ENCODE results near the gene JMJD4. TPM values are rescaled to one million over a fixed set of nuclear protein-coding genes. Genes with fewer than 3 reads are reported as not detected.
"Not testable (repeated sequence)": the region's sequence is repeated elsewhere in the genome, so short reads cannot be mapped to it uniquely, and the experiment has no call there.

Gene JMJD4
- total RNA-seq, 1 experiment from 2014 or later = 24.4 TPM

DNA sequence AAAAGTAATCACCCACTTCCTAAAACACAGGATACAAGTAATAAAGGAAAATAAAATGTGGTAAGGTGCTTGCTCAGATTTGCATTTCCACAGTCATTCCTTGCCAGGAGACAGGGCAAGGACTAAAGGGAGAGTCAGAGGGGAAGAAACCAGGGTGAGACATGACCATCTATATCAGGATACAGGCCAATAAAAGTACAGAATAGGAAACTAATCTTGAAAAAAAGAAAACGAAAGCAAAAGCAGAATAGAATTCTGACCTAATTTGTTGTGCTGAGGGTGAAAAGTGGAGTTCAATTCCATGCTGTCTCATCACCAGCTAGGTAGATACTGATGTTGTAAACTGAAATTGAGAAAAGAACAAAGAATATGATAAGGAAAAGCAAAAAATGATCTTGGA is 27.3 kb downstream of the JMJD4 start:
- H3K4me1 Mint-ChIP-seq = no peaks in the 10 kb centered on the region
- Histone ChIP-seq H3K9ac (ENCODE audit: extremely low read depth, insufficient read length, low read length) (no peak overlapping the region), H3K9me3 (ENCODE audit: control insufficient read depth, low read depth, low read length) (peaks cover 18% of the 10 kb centered on the region), H2BK120ac (ENCODE audit: low read depth, low read length, poor library complexity, severe bottlenecking) (no peak overlapping the region), H3K14ac (ENCODE audit: insufficient read depth, low read length) (no peak overlapping the region), H3K27me3 (ENCODE audit: insufficient read depth, low read length) (no peaks in the 10 kb centered on the region), H2AFZ (ENCODE audit: low read length) (no peak overlapping the region), H3K4me2 (ENCODE audit: insufficient read depth, insufficient read length, low read length) (no peak overlapping the region), H3K23me2 (ENCODE audit: insufficient read length, low read depth, low read length, poor library complexity, severe bottlenecking) (no peaks in the 10 kb centered on the region), H2AK5ac (ENCODE audit: insufficient read length, low read length) (no peak overlapping the region), H2BK5ac (ENCODE audit: insufficient read length, low read length) (no peak overlapping the region), H4K5ac (ENCODE audit: insufficient read length, low read depth, low read length) (no peak overlapping the region), H3K79me2 (ENCODE audit: insufficient read depth, low read length) (no peaks in the 10 kb centered on the region), H3K23ac (ENCODE audit: insufficient read length, low read depth, low read length) (no peak overlapping the region), H3K4me1 (ENCODE audit: insufficient read depth, low read length) (no peaks in the 10 kb centered on the region), H3K18ac (ENCODE audit: insufficient read length, low read depth, low read length) (no peak overlapping the region), H4K91ac (ENCODE audit: insufficient read length, low read depth, low read length) (no peak overlapping the region), H2BK12ac (ENCODE audit: insufficient read length, low read depth, low read length) (no peak overlapping the region), H4K20me1 (ENCODE audit: control insufficient read depth, insufficient read depth, insufficient read length) (no peaks in the 10 kb centered on the region), H3K56ac (ENCODE audit: insufficient read length, low read depth, low read length) (no peak overlapping the region), H3K4ac (ENCODE audit: low read depth, low read length) (no peak overlapping the region), H3K79me1 (ENCODE audit: insufficient read depth, low read depth, low read length, poor library complexity, severe bottlenecking) (no peaks in the 10 kb centered on the region), H2BK15ac (ENCODE audit: low read depth, low read length) (no peak overlapping the region), H3K27ac (ENCODE audit: insufficient read length, low read depth, low read length) (no peak overlapping the region), H2BK20ac (ENCODE audit: low read depth, low read length, poor library complexity, severe bottlenecking) (no peak overlapping the region), H3T11ph (ENCODE audit: low read length) (no peak overlapping the region), H4K8ac (replicated peaks; ENCODE audit: insufficient read length, low read depth, low read length) (no peak overlapping the region)
- H3K27ac Mint-ChIP-seq = no peak overlapping the region
- TF ChIP-seq, protein P1, sequence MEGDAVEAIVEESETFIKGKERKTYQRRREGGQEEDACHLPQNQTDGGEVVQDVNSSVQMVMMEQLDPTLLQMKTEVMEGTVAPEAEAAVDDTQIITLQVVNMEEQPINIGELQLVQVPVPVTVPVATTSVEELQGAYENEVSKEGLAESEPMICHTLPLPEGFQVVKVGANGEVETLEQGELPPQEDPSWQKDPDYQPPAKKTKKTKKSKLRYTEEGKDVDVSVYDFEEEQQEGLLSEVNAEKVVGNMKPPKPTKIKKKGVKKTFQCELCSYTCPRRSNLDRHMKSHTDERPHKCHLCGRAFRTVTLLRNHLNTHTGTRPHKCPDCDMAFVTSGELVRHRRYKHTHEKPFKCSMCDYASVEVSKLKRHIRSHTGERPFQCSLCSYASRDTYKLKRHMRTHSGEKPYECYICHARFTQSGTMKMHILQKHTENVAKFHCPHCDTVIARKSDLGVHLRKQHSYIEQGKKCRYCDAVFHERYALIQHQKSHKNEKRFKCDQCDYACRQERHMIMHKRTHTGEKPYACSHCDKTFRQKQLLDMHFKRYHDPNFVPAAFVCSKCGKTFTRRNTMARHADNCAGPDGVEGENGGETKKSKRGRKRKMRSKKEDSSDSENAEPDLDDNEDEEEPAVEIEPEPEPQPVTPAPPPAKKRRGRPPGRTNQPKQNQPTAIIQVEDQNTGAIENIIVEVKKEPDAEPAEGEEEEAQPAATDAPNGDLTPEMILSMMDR (conservative IDR thresholded peaks at IDR 0.05) = no peak
- H3K9me3 Mint-ChIP-seq = peaks cover 73 to 74% of the 10 kb centered on the region in 2 experiments
- peaks cover 5 to 18% (median 15%) of the 10 kb centered on the region in 3 experiments for H3K36me3 Mint-ChIP-seq (ENCODE audit: insufficient read depth in 1 of 3, low read depth in 3 of 3)
- H3K27me3 Mint-ChIP-seq (ENCODE audit: low read depth) = peaks cover 8% of the 10 kb centered on the region
- WGBS (ENCODE audit: extremely low coverage, insufficient read length, low lambda C conversion rate) = no CpG with 5 or more reads among the region's 1 CpG
- DNase-seq = no peak
- H3K4me3 Mint-ChIP-seq = no peak overlapping the region

- H2BK12ac ChIP-seq (ENCODE audit: insufficient read length, low read depth, low read length); H3K27ac Mint-ChIP-seq; H3K27ac ChIP-seq (ENCODE audit: insufficient read length, low read depth, low read length); H4K91ac ChIP-seq (ENCODE audit: insufficient read length, low read depth, low read length); H3K27me3 ChIP-seq (ENCODE audit: insufficient read depth, low read length); DNase-seq; H3K18ac ChIP-seq (ENCODE audit: insufficient read length, low read depth, low read length); H3K4me1 Mint-ChIP-seq; H3K23me2 ChIP-seq (ENCODE audit: insufficient read length, low read depth, low read length, poor library complexity, severe bottlenecking); H3K9ac ChIP-seq (ENCODE audit: extremely low read depth, insufficient read length, low read length); H3T11ph ChIP-seq (ENCODE audit: low read length); H4K8ac ChIP-seq (replicated peaks; ENCODE audit: insufficient read length, low read depth, low read length); H3K79me2 ChIP-seq (ENCODE audit: insufficient read depth, low read length); H4K20me1 ChIP-seq (ENCODE audit: control insufficient read depth, insufficient read depth, insufficient read length); H2AFZ ChIP-seq (ENCODE audit: low read length); H4K5ac ChIP-seq (ENCODE audit: insufficient read length, low read depth, low read length); H3K4me3 Mint-ChIP-seq; H3K23ac ChIP-seq (ENCODE audit: insufficient read length, low read depth, low read length); H3K14ac ChIP-seq (ENCODE audit: insufficient read depth, low read length); H3K79me1 ChIP-seq (ENCODE audit: insufficient read depth, low read depth, low read length, poor library complexity, severe bottlenecking); H3K56ac ChIP-seq (ENCODE audit: insufficient read length, low read depth, low read length); H2AK5ac ChIP-seq (ENCODE audit: insufficient read length, low read length); H2BK20ac ChIP-seq (ENCODE audit: low read depth, low read length, poor library complexity, severe bottlenecking); H3K4ac ChIP-seq (ENCODE audit: low read depth, low read length); H2BK5ac ChIP-seq (ENCODE audit: insufficient read length, low read length); H2BK120ac ChIP-seq (ENCODE audit: low read depth, low read length, poor library complexity, severe bottlenecking); H3K4me1 ChIP-seq (ENCODE audit: insufficient read depth, low read length); H3K4me2 ChIP-seq (ENCODE audit: insufficient read depth, insufficient read length, low read length); H2BK15ac ChIP-seq (ENCODE audit: low read depth, low read length): not testable (repeated sequence)
- H3K9me3 Mint-ChIP-seq = peaks cover 70% of the 10 kb centered on the region in 2 experiments
- H3K27me3 Mint-ChIP-seq (ENCODE audit: low read depth) = peaks cover 12% of the 10 kb centered on the region
- H3K36me3 Mint-ChIP-seq (ENCODE audit: insufficient read depth in 1 of 3, low read depth in 3 of 3) = peaks cover 3 to 16% (median 6%) of the 10 kb centered on the region in 3 experiments; a peak in 4 of 7 replicates
- peaks cover 13% of the 10 kb centered on the region for H3K9me3 ChIP-seq (ENCODE audit: control insufficient read depth, low read depth, low read length)
- no CpG with 5 or more reads among the region's 1 CpG for WGBS (ENCODE audit: extremely low coverage, insufficient read length, low lambda C conversion rate)
These were observed 33.5 kb downstream of the JMJD4 start for GRCh38 chr1:227701631-227702030.

Measured in H9 (cell line).